ENCODE results near the gene GRID2.
"Not testable (repeated sequence)": the region's sequence is repeated elsewhere in the genome, so short reads cannot be mapped to it uniquely, and the experiment has no call there.

GRID2 gene

GRCh38 chr4:92433272-92433758, 129.5 kb downstream of the GRID2 start:
- no peaks in the 10 kb centered on the region for H3K27me3 ChIP-seq
- no peaks in the 10 kb centered on the region for H3K9me3 ChIP-seq
- H3K4me3 ChIP-seq (ENCODE audit: low read depth, low read length): no peak overlapping the region
- H3K4me1 ChIP-seq: no peaks in the 10 kb centered on the region
- TF ChIP-seq CTCF (IDR thresholded peaks at IDR 0.05; ENCODE audit: low read depth, low read length): no peak
- no peaks in the 10 kb centered on the region for H3K36me3 ChIP-seq
- DNase-seq: no peak

- H3K36me3 ChIP-seq; H3K4me3 ChIP-seq (ENCODE audit: low read depth, low read length); H3K4me1 ChIP-seq; H3K9me3 ChIP-seq; DNase-seq; H3K27me3 ChIP-seq: not testable (repeated sequence)
Measured at GRCh38 chr4:92438722-92439121, 135.0 kb downstream of the GRID2 start.

- H3K9me3 ChIP-seq; H3K27me3 ChIP-seq; H3K4me1 ChIP-seq; H3K36me3 ChIP-seq; DNase-seq; H3K4me3 ChIP-seq (ENCODE audit: low read depth, low read length): not testable (repeated sequence)
Measured at GRCh38 chr4:92442131-92442530, 138.4 kb downstream of the GRID2 start.

- H3K27me3 ChIP-seq; H3K36me3 ChIP-seq; H3K4me1 ChIP-seq; H3K9me3 ChIP-seq; H3K4me3 ChIP-seq (ENCODE audit: low read depth, low read length); DNase-seq: not testable (repeated sequence)
Measured at GRCh38 chr4:92444143-92444843, 140.5 kb downstream of the GRID2 start.

GRCh38 chr4:92445127-92445526, 141.4 kb downstream of the GRID2 start:
- DNase-seq: no peak
- H3K36me3 ChIP-seq: no peaks in the 10 kb centered on the region
- H3K9me3 ChIP-seq: no peaks in the 10 kb centered on the region
- no peak for TF ChIP-seq CTCF (IDR thresholded peaks at IDR 0.05; ENCODE audit: low read depth, low read length)
- no peaks in the 10 kb centered on the region for H3K27me3 ChIP-seq
- no peak overlapping the region for H3K4me3 ChIP-seq (ENCODE audit: low read depth, low read length)
- no peaks in the 10 kb centered on the region for H3K4me1 ChIP-seq

- no peak for TF ChIP-seq CTCF (IDR thresholded peaks at IDR 0.05; ENCODE audit: low read depth, low read length)
- no peak for DNase-seq
- Histone ChIP-seq H3K9me3 (no peaks in the 10 kb centered on the region), H3K4me1 (no peaks in the 10 kb centered on the region), H3K27me3 (no peaks in the 10 kb centered on the region), H3K4me3 (ENCODE audit: low read depth, low read length) (no peak overlapping the region), H3K36me3 (no peaks in the 10 kb centered on the region)
Measured at GRCh38 chr4:92447255-92447905, 143.6 kb downstream of the GRID2 start.

GRCh38 chr4:92448176-92448575, 144.4 kb downstream of the GRID2 start:
- not testable (repeated sequence) for H3K4me3 ChIP-seq (ENCODE audit: low read depth, low read length); DNase-seq; H3K9me3 ChIP-seq; H3K27me3 ChIP-seq; H3K36me3 ChIP-seq; H3K4me1 ChIP-seq

GRCh38 chr4:92450694-92451093, 146.9 kb downstream of the GRID2 start:
- no peaks in the 10 kb centered on the region for H3K27me3 ChIP-seq
- DNase-seq: no peak
- no peak overlapping the region for H3K4me3 ChIP-seq (ENCODE audit: low read depth, low read length)
- no peak for TF ChIP-seq CTCF (IDR thresholded peaks at IDR 0.05; ENCODE audit: low read depth, low read length)
- H3K4me1 ChIP-seq: no peaks in the 10 kb centered on the region
- no peaks in the 10 kb centered on the region for H3K36me3 ChIP-seq
- no peaks in the 10 kb centered on the region for H3K9me3 ChIP-seq
